ENCODE results near the gene TMPO. TPM values are rescaled to one million over a fixed set of nuclear protein-coding genes. Genes with fewer than 3 reads are reported as not detected.
"Not testable (repeated sequence)": the region's sequence is repeated elsewhere in the genome, so short reads cannot be mapped to it uniquely, and the experiment has no call there.

TMPO gene
- total RNA-seq, result 42.0 TPM

- peak; percentile 94 for DNase-seq (ENCODE audit: low spot score)
These were observed at the start of gene TMPO for GRCh38 chr12:98515287-98516110. Gene TMPO, plus strand, starts transcription at chr12:98515590. Its CDS starts 278 bp downstream, at chr12:98515868.

- DNase-seq (ENCODE audit: low spot score), result no peak
These were observed 49.3 kb upstream of the TMPO start for GRCh38 chr12:98465950-98466602.

GRCh38 chr12:98466640-98467400, 48.6 kb upstream of the TMPO start:
- no peak for DNase-seq (ENCODE audit: low spot score)

GRCh38 chr12:98469109-98469508, 46.3 kb upstream of the TMPO start:
- no peak for DNase-seq (ENCODE audit: low spot score)

- DNase-seq (ENCODE audit: low spot score), result no peak
These were observed 44.8 kb upstream of the TMPO start for GRCh38 chr12:98470469-98471082.

- no peak for DNase-seq (ENCODE audit: low spot score)
These were observed 44.3 kb upstream of the TMPO start for GRCh38 chr12:98471085-98471484.

- no peak for DNase-seq (ENCODE audit: low spot score)
These were observed 39.9 kb upstream of the TMPO start for GRCh38 chr12:98475565-98475908.

GRCh38 chr12:98478606-98479005, 36.8 kb upstream of the TMPO start:
- DNase-seq (ENCODE audit: low spot score), result no peak

- no peak for DNase-seq (ENCODE audit: low spot score)
These were observed 31.5 kb upstream of the TMPO start for GRCh38 chr12:98483621-98484503.

- DNase-seq (ENCODE audit: low spot score), result no peak
These were observed 29.5 kb upstream of the TMPO start for GRCh38 chr12:98485792-98486340.

GRCh38 chr12:98488416-98488815, 27.0 kb upstream of the TMPO start:
- not testable (repeated sequence) for DNase-seq (ENCODE audit: low spot score)

GRCh38 chr12:98489176-98489575, 26.2 kb upstream of the TMPO start:
- no peak for DNase-seq (ENCODE audit: low spot score)

- DNase-seq (ENCODE audit: low spot score), result peak; percentile 89
These were observed 24.6 kb upstream of the TMPO start for GRCh38 chr12:98490501-98491453.

- no peak for DNase-seq (ENCODE audit: low spot score)
These were observed 22.7 kb upstream of the TMPO start for GRCh38 chr12:98492580-98493140.

- DNase-seq (ENCODE audit: low spot score), result not testable (repeated sequence)
These were observed 14.1 kb upstream of the TMPO start for GRCh38 chr12:98501266-98501629.

- peak; percentile 95 for DNase-seq (ENCODE audit: low spot score)
These were observed 12.1 kb upstream of the TMPO start for GRCh38 chr12:98503342-98503591.

GRCh38 chr12:98503592-98504367, 11.6 kb upstream of the TMPO start:
- DNase-seq (ENCODE audit: low spot score), result peak; percentile 95

- no peak for DNase-seq (ENCODE audit: low spot score)
These were observed 11.1 kb upstream of the TMPO start for GRCh38 chr12:98504368-98504617.

GRCh38 chr12:98509063-98509462, 6.3 kb upstream of the TMPO start:
- no peak for DNase-seq (ENCODE audit: low spot score)

Measured in ureter (tissue), 1 donor.